Adrenal gland (tissue), 12 donors: ENCODE measurements around the gene POP7. TPM values are rescaled to one million over a fixed set of nuclear protein-coding genes. Genes with fewer than 3 reads are reported as not detected.
"Not testable (repeated sequence)": the region's sequence is repeated elsewhere in the genome, so short reads cannot be mapped to it uniquely, and the experiment has no call there.

Experiments
- DNase-seq, 7 donors: peaks; one replicate each; pipeline ENCODE4 v3.0.0-alpha.2; 2019 to 2020
- H3K27ac ChIP-seq, 5 donors: fragments of 200-600 bp; sonication (generic) in 4 of 5; 1 replicate in 3 of 5; 2 replicates in 2 of 5; pipeline versions ENCODE4 v1.5.1 to v1.8.0; 2016 to 2020; ENCODE audit warnings: mild to moderate bottlenecking in 1 of 5
- H3K27me3 ChIP-seq: fragments of 200-600 bp; 2 replicates; pipeline ENCODE4 v1.8.0; 2021
- H3K36me3 ChIP-seq, 2 donors: fragments of 200-600 bp; replicated peaks in 1 of 2; 1 replicate in 1 of 2; 2 replicates in 1 of 2; pipeline versions ENCODE4 v1.5.1 to v1.8.0; 2018 to 2022
- H3K4me1 ChIP-seq, 2 donors: fragments of 200-600 bp; replicated peaks in 1 of 2; 1 replicate in 1 of 2; 2 replicates in 1 of 2; pipeline versions ENCODE4 v1.5.1 to v1.8.0; 2018 to 2021
- H3K4me3 ChIP-seq, 4 donors: fragments of 200-600 bp; sonication (generic) in 3 of 4; one replicate each; pipeline ENCODE4 v1.5.1; 2016 to 2018
- H3K9me3 ChIP-seq, 3 donors: fragments of 200-600 bp; sonication (generic) in 1 of 3; replicated peaks in 1 of 3; 1 replicate in 2 of 3; 2 replicates in 1 of 3; pipeline versions ENCODE4 v1.5.1 to v1.8.0; 2016 to 2021
- CTCF ChIP-seq, 6 experiments: fragments of 450-650 bp in 4 of 6; fragments of 200-600 bp in 2 of 6; sonication (generic) in 1 of 6; IDR thresholded peaks; 1 replicate in 5 of 6; 2 replicates in 1 of 6; pipeline versions ENCODE4 v1.5.1 to v1.8.0; 2016 to 2021; ENCODE audit warnings: antibody characterized with exemption in 6 of 6, mild to moderate bottlenecking in 2 of 6, moderate library complexity in 1 of 6
- POLR2A ChIP-seq, 2 donors: fragments of 450-650 bp; IDR thresholded peaks; one replicate each; pipeline ENCODE4 v1.6.1; 2017; ENCODE audit warnings: antibody characterized with exemption in 2 of 2, mild to moderate bottlenecking in 2 of 2, moderate library complexity in 1 of 2
- whole genome bisulfite sequencing, 4 donors: extraction: QIAGEN DNeasy Blood & Tissue Kit in 2 of 4; methylation state at CpG; one replicate each; pipeline versions ENCODE4 v1.1.5 to v1.1.7; 2013 to 2017; 5-methylcytosine and 5-hydroxymethylcytosine counted together
- intact Hi-C, 2 donors: fragments of 100-400 bp; cut with DNase I; formaldehyde crosslinking; loops; one replicate each; pipeline versions ENCODE4 v1.14.1 to v1.15.0; 2022 to 2023
- polyA plus RNA-seq, 3 donors: library from polyadenylated mRNA; stranded (reverse); fragments of 200-250 nt in 2 of 3; fragments of 350-450 nt in 1 of 3; fragmentation: Illumina TruSeq in 1 of 3; extraction: RNeasy Lipid Tissue Mini Kit (QIAGEN cat#74804) in 1 of 3; gene quantifications; one replicate each; pipeline ENCODE4 v1.2.3, GENCODE V29; 2013 to 2014
- total RNA-seq, 9 donors: library from RNA; depleted of rRNA in 4 of 9; stranded (reverse); fragments of >200 nt in 4 of 9; fragments of 120-200 nt in 1 of 9; fragmentation: NEBNext Ultra II Directional in 1 of 9; extraction: Animal tissue kit (Norgen Biotek cat#: 25700) in 1 of 9; gene quantifications; one replicate each; pipeline versions ENCODE4 v1.1.0 to v1.2.4, GENCODE V29; 2013 to 2023
- donor health status: healthy with polysubstance abuse.
- donor health status: Bipolar disorder and iron deficiency.
- donor health status: DM: yes; HTN: yes; CAD: no.
- donor health status: DM: no; HTN: no; CAD: no.
- donor health status: DM: no; HTN: no; CAD: no.
- donor health status: DM: yes; HTN: yes; CAD: no.

Gene POP7
- total and polyA plus RNA-seq, 12 donors = 8.7 to 60.9 (median 34.2) TPM

- no peak for DNase-seq
- intact Hi-C loops = no loop called here
- no peak overlapping the region for H3K4me3 ChIP-seq
- no peaks in the 10 kb centered on the region for H3K36me3 ChIP-seq
- H3K9me3 ChIP-seq = no peaks in the 10 kb centered on the region
- 67 to 90% (median 76%) methylated on average over 11 of the region's 11 CpGs; no CpG with 5 or more reads in 1 of the 4 donors for WGBS, 4 donors
- peaks cover 7 to 11% of the 10 kb centered on the region in 2 donors for H3K4me1 ChIP-seq
- TF ChIP-seq POLR2A (IDR thresholded peaks at IDR 0.05) (no peak), CTCF (IDR thresholded peaks at IDR 0.05) (no peak)
- H3K27me3 ChIP-seq = no peaks in the 10 kb centered on the region
- no peak overlapping the region for H3K27ac ChIP-seq
These were observed 5.4 kb downstream of the POP7 start for GRCh38 chr7:100711369-100711768.

- H3K4me3 ChIP-seq = no peak overlapping the region
- H3K27ac ChIP-seq = no peak overlapping the region
- TF ChIP-seq CTCF (IDR thresholded peaks at IDR 0.05) (no peak), POLR2A (IDR thresholded peaks at IDR 0.05) (no peak)
- no peaks in the 10 kb centered on the region for H3K27me3 ChIP-seq
- intact Hi-C loops = no loop called here
- DNase-seq = no peak
- H3K9me3 ChIP-seq = no peaks in the 10 kb centered on the region
- no peaks in the 10 kb centered on the region for H3K4me1 ChIP-seq
- 66 to 78% (median 76%) methylated on average over 6 to 8 of the region's 8 CpGs for WGBS, 4 donors
- no peaks in the 10 kb centered on the region for H3K36me3 ChIP-seq
These were observed 8.8 kb downstream of the POP7 start for GRCh38 chr7:100714725-100715124.

- DNase-seq, H3K36me3 ChIP-seq, H3K4me1 ChIP-seq, H3K27ac ChIP-seq, H3K9me3 ChIP-seq, H3K4me3 ChIP-seq, intact Hi-C loops: not testable (repeated sequence)
- WGBS, 4 donors = 87 to 100% (median 93%) methylated on average over 2 of the region's 2 CpGs
- peaks cover 14% of the 10 kb centered on the region for H3K27me3 ChIP-seq
These were observed 11.2 kb downstream of the POP7 start for GRCh38 chr7:100717073-100717472.

- Histone ChIP-seq H3K36me3 (no peaks in the 10 kb centered on the region), H3K27ac (no peak overlapping the region), H3K9me3 (no peaks in the 10 kb centered on the region), H3K27me3 (peaks cover 14% of the 10 kb centered on the region), H3K4me3 (no peak overlapping the region), H3K4me1 (peaks cover 4 to 7% of the 10 kb centered on the region in 2 donors)
- DNase-seq = no peak
- WGBS, 4 donors = 51 to 63% (median 61%) methylated on average over 8 of the region's 8 CpGs
- intact Hi-C loops = no loop called here
- TF ChIP-seq POLR2A (IDR thresholded peaks at IDR 0.05) (no peak), CTCF (IDR thresholded peaks at IDR 0.05) (no peak)
These were observed 13.8 kb downstream of the POP7 start for GRCh38 chr7:100719523-100720278.

GRCh38 chr7:100720279-100720670 is 14.4 kb downstream of the POP7 start, which contains the start of gene EPO:
EPO (plus strand) TSS chr7:100720468; CDS start chr7:100720981, 513 bp downstream.
- Histone ChIP-seq H3K27me3 (peaks cover 14% of the 10 kb centered on the region), H3K9me3 (no peaks in the 10 kb centered on the region), H3K4me3 (no peak within 1 kb of the TSS), H3K36me3 (no peaks in the 10 kb centered on the region), H3K4me1 (peaks cover 4 to 7% of the 10 kb centered on the region in 2 donors), H3K27ac (no peak within 1 kb of the TSS)
- DNase-seq = no peak
- 0 to 11% (median 8%) methylated on average over 1 to 21 of the region's 21 CpGs; no CpG with 5 or more reads in 1 of the 4 donors for WGBS, 4 donors
- TF ChIP-seq POLR2A (IDR thresholded peaks at IDR 0.05) = no peak
- TF ChIP-seq CTCF (IDR thresholded peaks at IDR 0.05) = no peak
- intact Hi-C loops = no loop called here
